Suprapubic skin (tissue), 3 donors: Measurements from ENCODE around the gene RAB18.
"Not testable (repeated sequence)": the region's sequence is repeated elsewhere in the genome, so short reads cannot be mapped to it uniquely, and the experiment has no call there.

ENCODE experiments used
- CTCF ChIP-seq, 2 donors: fragments of 200-600 bp in 1 of 2; fragments of 450-650 bp in 1 of 2; sonication (generic) in 1 of 2; IDR thresholded peaks; one replicate each; pipeline ENCODE4 v1.5.1; 2016 to 2019; ENCODE audit warnings: antibody characterized with exemption in 2 of 2, mild to moderate bottlenecking in 1 of 2, moderate library complexity in 1 of 2
- EP300 ChIP-seq: sonication (generic); formaldehyde crosslinking; IDR thresholded peaks from one replicate; pipeline ENCODE4 v1.6.1; 2017; ENCODE audit warnings: antibody characterized with exemption
- POLR2A ChIP-seq, 2 donors: fragments of 450-650 bp; IDR thresholded peaks; one replicate each; pipeline ENCODE4 v1.6.1; 2017; ENCODE audit warnings: antibody characterized with exemption in 2 of 2, mild to moderate bottlenecking in 2 of 2, moderate library complexity in 2 of 2

- not testable (repeated sequence) for TF ChIP-seq POLR2A (IDR thresholded peaks at IDR 0.05); CTCF (IDR thresholded peaks at IDR 0.05); EP300
These were observed 72.9 kb downstream of the RAB18 start for GRCh38 chr10:27577038-27577437.
